Omental fat pad (tissue), 4 donors: ENCODE measurements around the gene SCN8A. TPM values are rescaled to one million over a fixed set of nuclear protein-coding genes. Genes with fewer than 3 reads are reported as not detected.

Experiments
- ATAC-seq: fragments of 150-250 bp; one replicate; pipeline ENCODE4 v1.9.1; 2016; ENCODE audit warnings: mild to moderate bottlenecking, moderate library complexity; ENCODE audit not compliant: low FRiP score
- DNase-seq: peaks from one replicate; pipeline ENCODE4 v3.0.0-alpha.2; 2019; ENCODE audit warnings: low spot score
- total RNA-seq, 4 donors: library from RNA; depleted of rRNA; stranded (reverse); fragments of >200 nt; gene quantifications; one replicate each; pipeline ENCODE4 v1.1.0, GENCODE V29; 2016
- TF ChIP-seq, protein P1 (sequence below), 3 donors: fragments of 450-650 bp; IDR thresholded peaks; one replicate each; pipeline ENCODE4 v1.5.1; 2016 to 2017; ENCODE audit warnings: antibody characterized with exemption in 3 of 3, mild to moderate bottlenecking in 3 of 3, moderate library complexity in 2 of 3

SCN8A gene
- total RNA-seq, 4 donors from 2014 or later: 0.50 to 1.4 (median 0.67) TPM

DNA sequence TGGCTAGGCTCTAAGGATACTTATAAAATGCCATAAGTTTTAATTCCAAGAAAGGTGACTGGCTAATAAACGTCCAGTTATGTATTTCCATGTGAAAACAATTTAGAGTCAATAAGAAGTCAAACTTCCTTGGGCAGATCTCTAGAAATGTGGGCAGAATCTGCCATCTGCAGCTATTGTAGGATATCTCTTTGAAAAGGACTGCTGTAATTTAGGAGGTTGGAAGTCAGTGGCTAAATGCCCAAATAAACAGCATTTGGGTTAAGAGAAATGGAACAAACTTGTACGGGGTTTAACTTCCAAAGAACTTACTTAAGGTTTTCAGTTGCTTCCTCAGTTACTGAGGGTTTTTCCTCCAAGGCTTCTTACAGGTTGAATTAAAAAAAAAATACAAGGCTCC is 135.9 kb downstream of the SCN8A start:
- ATAC-seq (no peak), DNase-seq (no peak)
- TF ChIP-seq, protein P1, sequence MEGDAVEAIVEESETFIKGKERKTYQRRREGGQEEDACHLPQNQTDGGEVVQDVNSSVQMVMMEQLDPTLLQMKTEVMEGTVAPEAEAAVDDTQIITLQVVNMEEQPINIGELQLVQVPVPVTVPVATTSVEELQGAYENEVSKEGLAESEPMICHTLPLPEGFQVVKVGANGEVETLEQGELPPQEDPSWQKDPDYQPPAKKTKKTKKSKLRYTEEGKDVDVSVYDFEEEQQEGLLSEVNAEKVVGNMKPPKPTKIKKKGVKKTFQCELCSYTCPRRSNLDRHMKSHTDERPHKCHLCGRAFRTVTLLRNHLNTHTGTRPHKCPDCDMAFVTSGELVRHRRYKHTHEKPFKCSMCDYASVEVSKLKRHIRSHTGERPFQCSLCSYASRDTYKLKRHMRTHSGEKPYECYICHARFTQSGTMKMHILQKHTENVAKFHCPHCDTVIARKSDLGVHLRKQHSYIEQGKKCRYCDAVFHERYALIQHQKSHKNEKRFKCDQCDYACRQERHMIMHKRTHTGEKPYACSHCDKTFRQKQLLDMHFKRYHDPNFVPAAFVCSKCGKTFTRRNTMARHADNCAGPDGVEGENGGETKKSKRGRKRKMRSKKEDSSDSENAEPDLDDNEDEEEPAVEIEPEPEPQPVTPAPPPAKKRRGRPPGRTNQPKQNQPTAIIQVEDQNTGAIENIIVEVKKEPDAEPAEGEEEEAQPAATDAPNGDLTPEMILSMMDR (IDR thresholded peaks at IDR 0.05): no peak

DNA sequence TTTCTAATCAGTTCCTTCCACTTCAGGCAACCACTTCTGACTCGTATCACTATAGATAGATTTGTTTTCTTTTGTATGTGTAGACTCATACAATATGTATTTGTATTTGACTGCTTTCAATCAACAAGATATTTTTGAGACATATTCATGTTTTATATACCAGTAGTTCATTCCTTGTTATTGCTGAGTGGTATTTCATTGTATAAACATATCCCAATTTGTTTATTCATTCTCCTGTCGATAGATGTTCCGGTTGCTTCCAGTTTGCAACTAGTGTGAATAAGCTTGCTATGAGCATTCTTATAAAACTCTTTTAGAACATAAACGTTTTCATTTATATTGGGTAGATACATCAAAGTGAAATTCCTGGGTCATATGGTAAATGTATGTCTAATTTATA is 138.3 kb downstream of the SCN8A start:
- TF ChIP-seq, protein P1 (IDR thresholded peaks at IDR 0.05): no peak
- DNase-seq: no peak
- ATAC-seq: no peak

DNA sequence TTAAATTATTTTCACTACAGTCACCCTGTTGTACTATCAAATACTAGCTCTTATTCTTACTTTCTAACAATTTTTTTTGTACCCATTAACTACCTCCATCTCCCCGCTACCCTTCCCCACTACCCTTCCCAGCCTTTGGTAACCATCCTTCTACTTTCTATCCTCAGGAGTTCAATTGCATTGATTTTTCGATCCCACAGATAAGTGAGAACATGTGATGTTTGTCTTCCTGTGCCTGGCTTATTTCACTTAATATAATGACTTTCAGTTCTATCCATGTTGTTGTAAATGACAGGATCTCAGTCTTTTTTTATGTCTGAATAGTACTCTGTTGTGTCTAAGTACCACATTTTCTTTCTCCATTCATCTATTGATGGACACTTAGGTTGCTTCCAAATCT is 139.7 kb downstream of the SCN8A start:
- DNase-seq (no peak), ATAC-seq (no peak)
- TF ChIP-seq, protein P1 (IDR thresholded peaks at IDR 0.05): no peak

DNA sequence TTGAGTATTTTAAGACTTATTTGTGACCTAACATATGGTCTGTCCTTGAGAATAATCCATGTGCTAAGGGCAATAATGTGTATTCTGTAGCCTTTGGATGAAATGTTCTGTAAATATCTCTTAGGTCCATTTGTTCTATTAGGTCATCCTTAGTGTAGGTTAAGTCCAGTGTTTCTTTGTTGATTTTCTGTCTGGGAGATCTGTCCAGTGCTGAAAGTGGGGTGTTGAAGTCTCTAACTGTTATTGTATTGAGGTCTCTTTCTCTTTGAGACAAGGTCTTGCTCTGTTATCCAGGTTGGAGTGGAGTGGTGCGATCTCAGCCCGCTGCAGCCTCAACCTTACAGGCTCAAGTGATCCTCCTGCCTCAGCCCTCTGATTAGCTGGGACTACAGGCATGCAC is 149.5 kb downstream of the SCN8A start:
- DNase-seq (no peak), ATAC-seq (no peak)
- TF ChIP-seq, protein P1 (IDR thresholded peaks at IDR 0.05): no peak

DNA sequence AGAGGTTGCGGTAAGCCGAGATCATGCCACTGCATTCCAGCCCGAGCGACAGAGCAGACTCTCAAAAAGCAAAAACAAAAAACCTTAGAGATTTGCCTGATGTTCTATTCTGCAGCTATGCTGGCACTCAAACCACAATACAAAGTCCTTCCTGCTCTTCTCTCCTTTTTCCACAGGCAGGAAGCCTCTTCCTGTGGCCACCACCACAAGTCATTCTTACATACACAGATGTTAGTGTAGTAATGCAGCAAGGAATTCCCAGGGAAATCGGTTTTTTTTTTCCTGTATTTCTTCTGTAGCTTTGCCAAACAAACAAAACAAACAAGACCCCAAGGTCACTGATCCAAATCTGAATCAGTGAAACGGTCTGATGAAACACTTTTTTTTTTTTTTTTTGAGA is 153.2 kb downstream of the SCN8A start:
- TF ChIP-seq, protein P1 (IDR thresholded peaks at IDR 0.05): no peak
- ATAC-seq (no peak), DNase-seq (no peak)

DNA sequence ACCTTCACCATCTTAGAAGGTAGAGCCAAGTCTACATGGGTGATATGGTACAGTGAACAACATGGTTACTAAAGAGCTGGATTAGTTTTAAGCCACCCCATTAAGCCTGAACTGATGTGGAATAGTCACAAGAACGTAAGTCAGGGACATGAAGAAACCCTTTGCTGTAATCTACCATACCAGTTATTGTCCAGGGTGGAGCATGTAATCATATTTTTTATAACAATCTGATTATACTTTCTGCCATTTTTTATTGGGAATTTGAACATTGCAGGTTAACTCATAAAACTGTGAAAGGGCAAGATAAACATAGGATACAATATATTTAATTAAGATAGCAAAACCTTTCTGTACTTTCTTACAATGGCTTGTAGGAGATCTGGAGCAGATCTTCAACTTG is 153.9 kb downstream of the SCN8A start:
- ATAC-seq: no peak
- no peak for DNase-seq
- TF ChIP-seq, protein P1 (IDR thresholded peaks at IDR 0.05): no peak

DNA sequence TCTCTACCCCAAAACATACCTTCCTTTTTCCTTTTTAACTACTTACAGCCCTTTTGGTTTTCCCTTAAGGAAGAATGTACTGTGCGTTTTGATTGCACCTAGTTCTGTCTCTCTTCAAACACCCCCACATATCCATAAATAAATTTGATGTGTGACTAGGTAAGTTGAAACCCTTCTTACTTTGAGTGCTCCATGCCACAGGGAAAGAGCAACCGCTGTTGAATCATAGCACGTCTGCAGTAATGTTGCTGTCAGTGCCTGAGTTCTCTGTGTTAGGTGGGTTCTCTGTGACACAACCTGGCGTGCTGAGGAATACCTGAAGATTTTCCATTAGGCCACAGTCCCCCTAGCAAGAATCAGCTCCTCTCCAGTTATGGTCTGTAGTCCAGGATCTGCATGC is 155.4 kb downstream of the SCN8A start:
- TF ChIP-seq, protein P1 (IDR thresholded peaks at IDR 0.05): no peak
- no peak for DNase-seq
- ATAC-seq: no peak
